ENCODE data around the gene GPR17.

DNA sequence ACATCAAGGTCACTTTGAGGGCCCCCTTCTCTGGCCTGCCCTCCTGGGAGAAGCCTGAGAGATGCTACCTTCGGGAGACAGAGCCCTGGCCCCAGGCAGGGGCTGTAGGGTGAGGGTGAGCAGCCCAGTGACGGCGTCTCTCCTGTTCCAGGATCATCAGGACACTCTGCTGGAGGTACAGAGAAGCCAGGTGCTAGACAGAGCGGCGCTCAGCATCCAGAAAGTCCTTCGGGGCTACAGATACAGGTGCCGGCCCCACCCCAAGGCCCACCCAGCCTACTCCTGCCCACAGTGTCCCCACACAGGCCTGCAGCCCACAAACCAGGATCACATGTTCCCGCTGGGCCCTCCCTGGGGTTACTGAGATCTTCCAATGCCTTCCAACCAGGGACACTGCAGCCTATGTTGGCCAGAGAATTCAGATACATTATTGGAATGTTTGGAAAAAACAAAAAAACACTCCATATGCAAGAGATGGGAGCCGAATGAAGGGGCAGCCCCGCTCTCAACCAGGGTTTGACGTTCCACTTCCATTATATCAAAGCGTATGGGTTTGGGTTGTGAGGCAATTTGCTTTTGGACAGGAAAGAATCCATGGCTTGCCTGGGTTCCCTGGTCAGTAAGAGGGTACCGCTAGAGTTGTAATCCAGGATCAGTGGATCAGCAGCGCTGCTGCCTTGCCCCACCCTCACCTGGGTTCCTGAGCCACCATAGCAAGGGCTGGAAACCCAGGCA is 49.5 kb upstream of the GPR17 start:
- TF ChIP-seq EZH2phosphoT487 (IDR thresholded peaks at IDR 0.05; ENCODE audit: low read depth) = no peak
- TF ChIP-seq, protein P1, sequence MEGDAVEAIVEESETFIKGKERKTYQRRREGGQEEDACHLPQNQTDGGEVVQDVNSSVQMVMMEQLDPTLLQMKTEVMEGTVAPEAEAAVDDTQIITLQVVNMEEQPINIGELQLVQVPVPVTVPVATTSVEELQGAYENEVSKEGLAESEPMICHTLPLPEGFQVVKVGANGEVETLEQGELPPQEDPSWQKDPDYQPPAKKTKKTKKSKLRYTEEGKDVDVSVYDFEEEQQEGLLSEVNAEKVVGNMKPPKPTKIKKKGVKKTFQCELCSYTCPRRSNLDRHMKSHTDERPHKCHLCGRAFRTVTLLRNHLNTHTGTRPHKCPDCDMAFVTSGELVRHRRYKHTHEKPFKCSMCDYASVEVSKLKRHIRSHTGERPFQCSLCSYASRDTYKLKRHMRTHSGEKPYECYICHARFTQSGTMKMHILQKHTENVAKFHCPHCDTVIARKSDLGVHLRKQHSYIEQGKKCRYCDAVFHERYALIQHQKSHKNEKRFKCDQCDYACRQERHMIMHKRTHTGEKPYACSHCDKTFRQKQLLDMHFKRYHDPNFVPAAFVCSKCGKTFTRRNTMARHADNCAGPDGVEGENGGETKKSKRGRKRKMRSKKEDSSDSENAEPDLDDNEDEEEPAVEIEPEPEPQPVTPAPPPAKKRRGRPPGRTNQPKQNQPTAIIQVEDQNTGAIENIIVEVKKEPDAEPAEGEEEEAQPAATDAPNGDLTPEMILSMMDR (IDR thresholded peaks at IDR 0.05; ENCODE audit: low read depth, low read length) = no peak

Measured in OCI-LY3 (cell line).